Measurements from ENCODE around the gene ZNF81.
"Not testable (repeated sequence)": the region's sequence is repeated elsewhere in the genome, so short reads cannot be mapped to it uniquely, and the experiment has no call there.

The ZNF81 gene

DNA sequence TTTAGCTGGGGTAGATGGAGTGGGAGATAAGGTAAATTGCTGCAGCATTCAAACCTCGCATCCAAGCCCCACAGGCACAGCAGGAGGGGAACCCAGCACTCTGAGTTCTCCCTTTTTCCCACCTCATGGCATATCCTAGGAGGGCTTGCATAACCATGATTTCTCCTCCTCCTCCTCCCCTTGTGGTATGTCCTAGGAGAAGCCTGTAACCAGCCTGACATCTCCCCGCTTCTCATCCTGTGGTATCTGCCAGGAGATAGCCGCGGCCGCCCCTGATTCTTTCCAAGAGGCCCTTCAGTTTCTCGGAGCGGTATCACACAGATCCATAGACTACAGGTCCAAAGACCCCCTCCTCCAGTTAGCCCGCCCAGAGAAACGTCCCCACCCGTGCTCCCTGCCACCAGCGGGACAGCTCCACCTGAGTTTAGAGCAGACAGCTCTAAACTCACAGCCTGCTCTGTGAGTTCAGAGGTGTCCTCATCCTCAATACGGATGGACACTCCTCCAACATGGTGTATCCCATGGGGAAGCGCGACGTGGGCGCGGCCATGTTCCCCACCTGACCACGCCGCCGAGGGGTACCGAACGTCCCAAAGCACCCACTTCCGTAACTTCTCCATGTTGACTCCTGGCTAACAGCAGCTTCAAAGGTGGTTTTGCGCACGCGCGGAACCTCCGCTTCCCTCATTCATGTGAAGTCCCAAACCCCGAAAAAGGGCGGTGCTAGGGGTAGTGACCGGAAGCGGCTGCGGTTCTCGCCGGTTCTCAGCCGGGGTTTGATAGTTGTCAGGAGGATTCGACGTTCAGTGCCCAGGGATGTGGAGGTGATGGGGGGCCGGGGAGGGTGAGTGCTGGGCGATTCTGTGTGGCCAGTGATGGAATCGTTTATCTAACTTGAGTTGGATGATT is at the start of gene ZNF81:
TSS of gene ZNF81 (plus strand) at position 739 of the 909 bp plus-strand sequence. CDS start 9,366 bp downstream, outside the sequence.
- peak; percentile 87 for DNase-seq

- no peak for DNase-seq
These were observed 40.2 kb upstream of the ZNF81 start for GRCh38 chrX:47796433-47796906.

DNA sequence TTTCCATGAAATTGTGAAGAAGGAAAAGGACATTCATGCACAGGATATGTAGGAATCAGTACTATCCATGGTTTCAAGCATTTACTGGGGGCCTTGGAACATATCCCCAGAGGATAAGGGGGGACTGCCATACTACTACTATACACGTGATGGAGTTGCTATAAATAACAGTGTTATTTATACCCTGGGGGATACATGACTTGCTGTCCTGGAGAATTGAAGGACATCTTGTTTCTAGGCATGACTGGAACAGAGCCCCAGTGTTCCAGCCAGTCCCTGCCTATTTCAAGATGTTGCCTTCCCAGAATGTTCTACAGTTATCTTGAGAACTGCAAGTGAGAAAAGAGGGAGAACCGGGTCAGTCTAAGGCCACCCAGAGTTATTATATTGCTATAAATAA is 39.6 kb upstream of the ZNF81 start:
- no peak for DNase-seq

- no peak for DNase-seq
These were observed 37.8 kb upstream of the ZNF81 start for GRCh38 chrX:47798861-47799260.

GRCh38 chrX:47802589-47802988 is 34.1 kb upstream of the ZNF81 start:
- DNase-seq, result no peak

DNA sequence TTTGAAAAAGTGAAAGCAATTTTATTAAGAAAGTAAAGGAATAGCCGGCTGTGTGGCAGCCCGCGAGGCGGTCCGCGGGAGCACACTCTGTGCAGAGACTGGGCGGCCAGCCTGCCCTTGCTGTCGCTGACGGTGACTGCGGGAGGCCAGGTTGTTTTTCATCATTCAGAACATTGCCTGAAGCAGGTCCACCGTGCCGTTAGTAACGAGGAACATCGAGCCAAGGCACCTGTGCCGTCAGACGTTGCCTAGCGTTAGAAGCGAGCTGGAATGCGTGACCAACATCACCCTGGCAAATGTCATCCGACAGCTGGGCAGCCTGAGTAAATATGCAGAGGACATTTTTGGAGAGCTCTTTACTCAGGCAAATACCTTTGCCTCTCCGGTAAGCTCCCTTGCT is 33.6 kb upstream of the ZNF81 start:
- not testable (repeated sequence) for DNase-seq

DNA sequence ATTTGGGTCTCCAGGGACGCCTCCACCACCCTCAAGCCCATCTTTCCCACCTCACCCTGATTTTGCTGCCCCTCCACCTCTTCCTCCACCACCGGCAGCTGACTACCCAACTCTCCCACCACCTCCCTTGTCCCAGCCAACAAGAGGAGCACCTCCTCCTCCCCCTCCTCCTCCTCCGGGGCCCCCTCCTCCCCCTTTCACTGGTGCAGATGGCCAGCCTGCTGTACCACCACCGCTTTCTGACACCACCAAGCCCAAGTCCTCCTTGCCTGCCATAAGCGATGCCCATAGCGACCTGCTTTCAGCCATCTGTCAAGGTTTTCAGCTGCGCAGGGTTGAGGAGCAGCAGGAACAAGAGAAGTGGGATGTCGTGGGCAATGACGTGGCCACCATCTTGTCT is 32.4 kb upstream of the ZNF81 start:
- DNase-seq, result no peak

DNA sequence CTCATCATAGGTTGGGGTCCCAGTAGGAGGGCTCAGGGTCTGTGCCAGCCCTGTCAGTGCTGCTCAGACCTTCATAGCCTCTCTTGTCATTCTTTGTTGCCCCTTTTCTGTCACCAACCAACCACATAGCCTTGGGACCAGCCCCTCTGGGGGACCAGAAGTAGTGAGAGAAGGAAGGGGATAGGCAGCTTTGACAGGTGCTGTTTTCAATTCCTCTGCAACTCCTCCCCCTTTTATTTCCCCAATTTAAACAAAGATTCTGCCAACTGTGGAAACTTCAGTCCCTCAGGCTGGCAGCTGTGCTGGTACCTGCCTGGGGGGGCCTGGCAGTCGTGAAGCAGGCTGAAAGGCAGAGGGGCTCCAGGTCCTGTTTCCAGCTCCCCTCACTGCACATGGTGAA is 30.9 kb upstream of the ZNF81 start:
- not testable (repeated sequence) for DNase-seq

GRCh38 chrX:47806415-47807271 is 30.1 kb upstream of the ZNF81 start:
- not testable (repeated sequence) for DNase-seq

DNA sequence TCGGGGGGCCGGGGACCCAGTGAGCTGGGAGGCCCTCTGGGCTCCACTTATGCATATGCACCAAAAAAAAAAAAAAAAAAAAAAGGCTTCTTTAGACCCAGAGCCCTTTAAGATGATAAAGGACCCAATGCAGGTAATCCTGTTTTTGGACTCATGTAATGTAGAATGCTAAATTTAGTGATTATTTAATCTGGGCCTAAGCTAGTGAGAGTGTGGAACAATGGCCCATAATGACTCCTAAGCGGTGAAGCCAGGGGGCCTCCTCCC is 29.5 kb upstream of the ZNF81 start:
- not testable (repeated sequence) for DNase-seq

DNA sequence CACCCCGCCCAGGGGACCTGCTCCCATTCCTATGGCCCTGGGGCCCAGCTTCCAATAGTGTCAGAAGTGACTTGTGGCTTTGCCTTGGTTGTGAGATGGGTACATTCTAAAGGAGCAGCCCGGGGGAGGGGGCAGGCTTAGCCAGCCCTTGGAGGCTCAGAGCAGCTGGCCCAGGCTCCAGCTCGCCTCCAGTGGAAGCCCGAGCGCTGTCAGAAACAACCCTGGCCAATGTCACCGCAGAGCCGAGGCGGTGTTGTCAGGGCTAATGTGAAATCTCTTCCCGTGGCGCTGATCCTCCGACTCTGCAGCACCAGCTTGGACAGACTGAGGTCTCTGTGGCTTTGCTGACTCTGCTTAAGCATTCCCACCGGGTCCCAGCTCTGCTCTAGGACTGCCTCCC is 29.2 kb upstream of the ZNF81 start:
- DNase-seq, result no peak

- DNase-seq, result no peak
These were observed 27.6 kb upstream of the ZNF81 start for GRCh38 chrX:47808904-47809788.

GRCh38 chrX:47814851-47815250 is 21.9 kb upstream of the ZNF81 start:
- no peak for DNase-seq

GRCh38 chrX:47815901-47816845 is 20.5 kb upstream of the ZNF81 start:
- no peak for DNase-seq

- DNase-seq, result no peak
These were observed 19.3 kb upstream of the ZNF81 start for GRCh38 chrX:47817421-47817820.

DNA sequence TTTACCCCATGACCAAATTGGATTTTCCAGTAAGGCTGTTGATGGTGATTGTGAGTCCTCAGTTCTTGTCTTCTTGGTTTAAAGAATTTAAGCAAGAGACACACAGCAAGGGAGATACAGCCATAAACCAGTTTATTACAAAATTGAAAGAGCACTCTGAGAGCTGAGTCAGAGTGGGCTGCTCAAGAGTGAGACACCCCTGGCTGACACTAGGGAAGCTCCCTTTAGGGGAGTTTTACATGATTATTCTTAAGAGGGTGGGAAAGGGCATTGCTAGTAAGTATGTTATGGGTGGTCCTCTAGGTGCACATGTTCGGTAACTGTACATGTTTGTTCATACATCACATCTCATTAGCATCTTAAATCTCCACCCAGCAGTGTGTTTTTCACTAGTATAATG is 18.8 kb upstream of the ZNF81 start:
- DNase-seq, result no peak

GRCh38 chrX:47828984-47829383 is 7.7 kb upstream of the ZNF81 start:
- no peak for DNase-seq

DNA sequence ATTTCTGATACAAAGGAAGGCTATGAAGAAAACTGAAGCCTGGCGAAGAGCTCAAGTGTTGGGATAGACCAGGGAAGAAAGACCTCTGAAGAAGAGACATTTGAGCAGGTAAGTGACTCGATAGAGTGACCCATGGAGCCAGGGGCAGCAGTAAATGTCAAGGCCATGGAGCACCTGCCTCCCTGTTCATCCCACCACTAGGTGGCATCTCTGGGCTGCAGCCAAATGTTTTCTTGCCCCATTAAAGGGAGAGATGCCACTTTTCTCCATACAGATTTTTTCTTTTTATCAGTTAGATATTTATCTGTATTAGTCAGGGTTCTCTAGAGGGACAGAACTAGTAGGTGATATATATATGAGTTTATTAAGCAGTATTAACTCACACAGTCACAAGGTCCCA is 4.9 kb upstream of the ZNF81 start:
- peak; percentile 8 for DNase-seq

DNA sequence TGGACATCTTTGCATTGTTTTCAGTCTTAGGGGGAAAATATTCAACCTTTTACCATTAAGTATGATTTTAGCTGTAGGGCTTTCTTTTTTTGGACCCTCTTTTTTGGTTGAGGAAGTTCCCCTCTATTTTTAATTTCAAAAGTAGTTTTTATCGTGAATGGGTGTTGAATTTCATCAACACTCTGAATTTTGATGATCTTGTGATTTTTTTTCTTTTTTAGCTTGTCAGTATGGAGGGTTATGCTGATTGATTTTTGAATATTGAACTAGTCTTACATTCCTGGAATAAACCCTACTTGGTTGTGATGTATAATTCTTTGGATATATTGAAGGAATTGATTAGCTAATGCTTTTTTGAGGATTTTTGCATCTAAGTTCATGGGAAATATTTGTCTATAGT is 1.7 kb downstream of the ZNF81 start:
- DNase-seq, result no peak

- DNase-seq, result no peak
These were observed 3.4 kb downstream of the ZNF81 start for GRCh38 chrX:47840111-47840510.

DNA sequence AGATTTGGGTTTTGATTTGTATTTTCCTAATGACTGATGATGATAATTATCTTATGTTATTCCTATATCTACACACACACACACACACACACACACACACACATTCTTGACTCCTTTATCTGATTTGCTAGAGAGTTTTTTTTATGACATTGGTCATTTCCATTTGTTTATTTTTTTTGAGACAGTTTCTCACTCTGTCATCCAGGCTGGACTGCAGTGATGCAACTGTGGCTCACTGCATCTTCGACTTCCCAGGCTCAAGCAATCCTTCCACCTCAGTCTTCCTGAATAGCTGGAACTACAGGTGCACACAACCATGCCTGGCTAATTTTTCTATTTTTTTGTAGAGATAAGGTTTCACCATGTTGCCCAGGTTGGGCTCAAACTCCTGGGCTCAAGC is 6.7 kb downstream of the ZNF81 start:
- no peak for DNase-seq

GRCh38 chrX:47844117-47844516 is 7.4 kb downstream of the ZNF81 start:
- no peak for DNase-seq

Measured in NCI-H1436 (cell line).